Right kidney (tissue), 1 donor: ENCODE measurements around the gene PSMA5.
"Not testable (repeated sequence)": the region's sequence is repeated elsewhere in the genome, so short reads cannot be mapped to it uniquely, and the experiment has no call there.

Experiments
- DNase-seq: peaks from one replicate; pipeline ENCODE4 v3.0.0-alpha.2; 2016

The PSMA5 gene

GRCh38 chr1:109392788-109393616 lies 33.2 kb downstream of the PSMA5 start:
- peak; percentile 41 for DNase-seq

- DNase-seq, result no peak
Observed at GRCh38 chr1:109392037-109392787, 34.0 kb downstream of the PSMA5 start.

GRCh38 chr1:109391626-109392025 lies 34.6 kb downstream of the PSMA5 start:
- no peak for DNase-seq

DNA sequence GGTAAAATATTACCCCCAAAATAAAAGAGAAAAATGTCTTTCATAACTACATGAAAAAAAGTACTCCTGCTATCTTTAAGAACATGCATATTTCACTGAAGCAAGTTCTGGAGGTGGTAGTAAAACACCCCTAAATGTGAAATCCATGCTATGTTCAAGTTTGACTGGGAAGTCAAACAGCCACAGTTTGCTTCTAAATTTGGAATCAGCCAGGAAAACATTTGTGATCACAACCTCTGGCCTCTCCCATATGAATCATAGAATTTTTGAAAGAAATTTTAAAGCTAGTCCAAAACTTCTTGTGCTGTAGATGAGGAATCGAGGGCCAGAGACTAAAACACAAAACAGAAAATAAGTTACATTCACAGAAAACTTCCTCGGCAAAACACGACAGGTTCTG lies 35.1 kb downstream of the PSMA5 start:
- peak; percentile 9 for DNase-seq

DNA sequence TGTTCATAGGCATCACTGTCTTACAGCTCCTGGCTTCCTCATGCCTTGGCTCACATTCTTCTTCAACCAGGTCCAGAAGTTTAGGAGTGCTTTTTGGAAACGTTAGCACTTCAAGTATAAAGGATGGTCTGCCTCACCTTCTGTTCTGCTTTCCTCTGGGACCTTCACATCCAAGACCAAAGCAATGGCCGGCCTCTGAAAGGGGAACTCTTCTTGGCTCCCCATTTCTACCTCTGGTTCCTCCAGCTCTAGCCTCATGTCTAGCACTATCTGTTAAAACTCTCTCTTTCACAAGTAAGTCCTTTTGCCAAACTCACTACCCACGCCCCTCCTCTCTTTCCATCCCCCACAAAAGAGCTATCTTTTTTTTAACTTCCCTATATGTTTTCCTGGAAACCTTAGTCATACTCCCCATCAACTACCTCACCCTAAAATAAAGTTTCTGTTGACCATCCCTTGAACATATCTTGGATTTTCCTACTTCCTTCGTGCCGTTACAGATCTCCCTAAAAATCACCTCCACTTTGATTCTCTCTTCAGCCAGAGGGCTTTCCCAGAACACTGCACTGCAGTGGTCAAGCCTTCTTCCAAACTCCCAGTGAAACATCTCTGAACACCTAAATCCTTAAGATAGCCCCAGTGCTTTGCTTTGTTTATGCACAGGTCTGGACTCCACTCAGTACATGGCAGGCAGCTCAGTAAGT lies 36.5 kb downstream of the PSMA5 start:
- DNase-seq, result no peak

DNA sequence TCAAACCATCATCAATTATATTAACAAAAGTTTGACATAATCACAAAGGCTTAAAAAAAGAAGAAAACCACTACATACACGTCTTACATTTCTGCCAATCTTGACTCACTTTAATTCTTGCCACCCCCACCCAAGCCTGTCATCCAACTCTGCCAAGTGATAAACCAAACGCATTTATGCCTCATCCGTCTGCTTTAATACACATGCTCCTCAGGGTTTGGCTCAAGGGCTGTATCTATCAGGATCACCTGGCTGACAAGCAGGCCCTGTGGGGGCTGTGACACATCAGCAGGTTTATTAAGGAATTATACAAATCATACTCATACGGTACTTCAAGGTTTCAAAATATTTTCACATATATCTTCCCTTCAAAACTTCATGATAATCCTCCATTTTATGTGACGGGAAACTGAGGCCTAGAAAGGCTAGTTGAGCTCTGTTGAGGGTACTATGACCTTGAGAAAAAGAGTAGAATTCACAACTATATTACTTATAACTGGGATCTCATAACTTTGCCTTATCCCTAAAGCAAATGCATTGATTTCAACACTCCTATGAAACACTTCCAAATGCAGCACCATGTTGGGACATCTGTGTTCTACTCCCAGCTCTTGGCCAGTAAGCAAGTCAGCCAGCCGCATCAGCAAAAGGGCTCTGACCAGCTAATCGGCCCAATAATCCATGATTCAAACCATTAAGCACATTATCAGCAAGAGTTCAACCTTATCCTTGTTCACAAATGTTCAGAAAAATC lies 37.2 kb downstream of the PSMA5 start:
- no peak for DNase-seq

DNA sequence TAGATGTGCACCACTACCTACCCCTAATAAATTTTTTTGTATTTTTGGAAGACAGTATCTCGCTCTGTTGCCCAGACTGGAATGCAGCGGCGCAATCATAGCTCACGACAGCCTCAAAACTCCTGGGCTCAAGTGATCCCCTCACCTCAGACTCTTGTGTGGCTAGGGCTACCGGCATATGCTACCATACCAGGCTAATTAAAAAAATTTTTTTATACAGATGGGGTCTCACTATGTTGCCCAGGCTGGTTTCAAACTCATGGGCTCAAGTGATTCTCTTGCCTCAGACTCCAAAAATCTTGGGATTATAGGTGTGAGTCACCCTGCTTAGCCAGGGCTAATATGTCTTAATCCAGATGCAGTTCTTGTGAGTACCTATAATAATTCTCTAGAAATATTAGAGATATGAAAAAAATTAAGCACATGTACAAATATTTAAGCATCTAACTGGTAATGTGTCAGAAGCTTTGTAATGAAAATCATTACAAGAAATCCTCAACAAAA lies 38.0 kb downstream of the PSMA5 start:
- DNase-seq, result no peak

- no peak for DNase-seq
Observed at GRCh38 chr1:109386054-109386717, 40.1 kb downstream of the PSMA5 start.

DNA sequence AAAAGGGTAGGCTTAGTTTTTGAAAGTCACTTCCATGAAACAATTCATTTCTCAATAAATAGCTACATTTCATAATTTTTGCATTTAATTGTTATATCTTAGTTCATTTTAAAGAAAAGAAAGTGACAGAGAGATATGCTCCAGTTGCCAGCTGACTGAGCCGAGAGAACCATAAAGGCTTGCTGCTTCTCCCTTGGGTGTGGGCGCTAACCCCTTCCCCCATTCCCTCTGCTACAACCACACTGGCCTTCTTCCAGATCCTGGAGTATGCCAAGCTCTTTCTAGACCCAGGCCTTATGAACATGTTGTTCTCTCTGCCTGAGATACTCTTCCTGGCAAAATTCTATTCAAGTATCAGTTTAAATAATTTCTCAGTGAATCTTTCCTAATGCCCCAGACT lies 40.8 kb downstream of the PSMA5 start:
- no peak for DNase-seq

GRCh38 chr1:109383854-109384253 lies 42.4 kb downstream of the PSMA5 start:
- DNase-seq, result no peak

DNA sequence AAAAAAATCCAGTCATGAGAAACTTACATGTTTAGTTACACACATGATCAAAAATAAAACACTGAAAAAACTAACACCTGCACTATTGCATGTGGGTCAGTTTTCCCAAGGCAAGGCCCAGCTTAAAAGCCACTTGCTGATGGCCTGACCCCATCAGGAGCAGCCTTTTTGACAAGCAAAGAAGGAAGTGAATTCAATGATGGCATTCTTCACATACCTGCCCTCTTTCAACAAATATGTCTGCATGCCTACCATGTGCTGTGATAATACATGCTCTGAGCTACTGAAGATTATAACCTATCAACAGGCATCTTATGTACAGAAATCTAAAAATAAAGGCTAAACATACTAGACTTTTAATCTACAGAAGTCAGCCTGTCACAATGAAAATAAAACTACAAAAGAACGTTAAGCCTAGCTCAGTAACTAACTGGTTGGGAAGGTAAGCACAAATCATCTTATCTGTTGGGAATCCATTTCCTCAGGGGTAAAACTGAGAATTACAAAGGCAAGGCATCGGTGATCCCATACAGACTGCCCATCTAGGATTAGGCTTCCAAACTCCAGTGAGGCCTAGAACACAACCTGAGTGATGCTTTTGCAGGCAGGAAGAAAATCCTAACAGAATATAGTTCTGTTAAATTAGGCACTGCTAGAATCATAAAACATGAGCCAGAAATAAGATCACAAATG lies 43.0 kb downstream of the PSMA5 start:
- DNase-seq, result no peak

- no peak for DNase-seq
Observed at GRCh38 chr1:109381573-109381972, 44.7 kb downstream of the PSMA5 start.

GRCh38 chr1:109379907-109380306 lies 46.3 kb downstream of the PSMA5 start:
- no peak for DNase-seq

DNA sequence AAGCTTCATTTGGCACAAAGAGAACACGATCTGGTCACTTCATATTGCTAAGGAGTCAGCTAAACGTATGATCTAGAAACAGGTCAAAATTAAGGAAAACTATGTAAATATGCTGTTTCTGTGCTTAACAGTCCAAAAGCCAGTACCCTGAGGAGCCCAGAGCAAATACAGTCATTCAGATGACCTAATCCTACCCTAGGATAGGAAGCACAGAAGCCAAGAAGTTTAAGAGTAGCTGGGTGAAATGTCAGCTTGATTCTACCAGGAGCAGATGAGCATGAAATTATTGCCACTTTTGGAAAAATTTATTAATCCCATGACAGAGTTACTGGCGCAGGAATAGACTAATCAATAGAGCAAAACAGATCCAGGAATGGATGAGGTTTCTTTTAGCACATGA lies 46.8 kb downstream of the PSMA5 start:
- no peak for DNase-seq

GRCh38 chr1:109377698-109378097 lies 48.5 kb downstream of the PSMA5 start:
- no peak for DNase-seq

GRCh38 chr1:109373696-109374095 lies 52.6 kb downstream of the PSMA5 start:
- DNase-seq, result not testable (repeated sequence)

DNA sequence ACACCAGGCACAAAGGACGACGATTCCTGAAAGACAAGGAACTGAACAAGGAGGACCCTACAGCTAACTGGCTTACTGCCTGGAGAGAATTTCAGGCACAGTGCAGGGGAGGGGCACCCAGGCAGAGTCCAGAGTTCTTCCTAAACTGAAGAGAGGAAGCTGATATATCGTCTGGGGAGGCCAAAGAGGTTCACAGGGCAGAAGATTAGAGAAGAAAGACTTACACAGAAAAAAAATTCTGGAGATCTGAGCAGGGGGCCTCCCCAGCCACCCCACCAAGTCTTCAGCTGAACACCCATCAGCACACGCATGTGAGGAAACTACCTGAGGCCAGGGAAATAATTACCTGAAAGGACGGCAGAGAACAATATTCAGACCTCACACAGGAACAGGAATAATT lies 53.1 kb downstream of the PSMA5 start:
- no peak for DNase-seq

DNA sequence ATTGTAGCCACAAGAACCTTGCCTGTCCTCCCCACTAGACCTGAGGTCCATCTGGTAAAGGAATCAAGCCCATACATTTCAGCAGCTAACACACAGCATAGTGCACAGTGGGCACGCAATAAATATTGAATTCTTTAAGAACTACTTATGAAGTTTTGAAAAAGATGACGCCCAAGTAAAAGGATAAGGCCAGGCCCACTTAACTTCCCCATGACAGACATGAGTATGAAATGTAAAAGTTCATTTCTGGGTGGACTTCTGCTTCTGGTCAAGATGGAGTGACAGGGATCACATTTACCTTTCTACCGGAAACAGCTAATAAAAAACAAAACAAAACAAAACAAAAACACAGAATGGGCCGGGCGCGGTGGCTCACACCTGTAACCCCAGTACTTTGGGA lies 54.0 kb downstream of the PSMA5 start:
- no peak for DNase-seq

GRCh38 chr1:109371341-109371739 lies 54.9 kb downstream of the PSMA5 start:
- DNase-seq, result no peak

DNA sequence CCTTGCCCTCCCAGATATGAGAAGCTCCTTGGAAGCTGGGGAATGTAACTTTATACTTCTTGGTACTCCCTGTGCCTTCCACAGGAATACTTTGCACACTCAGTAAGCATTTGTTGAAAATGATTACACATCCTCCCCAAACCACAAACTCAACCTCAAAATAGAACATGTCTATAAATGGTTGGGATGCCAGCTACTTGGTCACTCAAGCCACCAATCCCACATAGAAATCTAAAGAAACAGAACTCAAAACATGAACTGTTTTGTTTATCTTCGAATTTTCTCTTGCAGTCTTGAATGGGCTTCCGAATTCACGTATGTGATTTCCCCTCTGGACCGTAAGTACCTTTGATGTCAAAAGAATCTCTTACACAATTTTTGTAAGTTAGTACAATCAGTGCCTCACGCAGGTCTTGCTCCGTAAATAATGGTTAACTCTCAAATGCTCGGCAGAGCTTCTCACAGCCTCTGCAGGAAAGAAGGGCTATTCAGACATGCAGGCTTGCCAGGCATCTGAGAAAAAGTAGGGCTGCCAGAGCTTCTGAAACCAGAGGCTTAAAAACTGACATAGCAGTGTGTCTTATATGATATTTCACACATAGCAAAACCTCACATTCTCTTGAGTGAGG lies 55.4 kb downstream of the PSMA5 start:
- no peak for DNase-seq
